Activated naive CD8-positive, alpha-beta T cell treated with anti-CD3 and anti-CD28 coated beads, Interleukin-2, amount 10 ng/mL, durations not matched to agents 7 days and 5 days (primary cell): ENCODE measurements around the gene CASK. TPM values are rescaled to one million over a fixed set of nuclear protein-coding genes. Genes with fewer than 3 reads are reported as not detected.

Source experiments
- ATAC-seq: fragments of 150-1000 bp; cut with Tn5 transposase; one replicate; pipeline ENCODE4 v1.10.0; 2021; ENCODE audit warnings: low read depth, moderate library complexity
- POLR2A ChIA-PET: fragments of 350-600 bp; sonication (Branson Sonifier 250); formaldehyde crosslinking; loops from one replicate; lab custom pipeline; 2021; ENCODE audit warnings: antibody characterized with exemption; lab: Charles Lee
- DNase-seq: peaks from one replicate; pipeline ENCODE4 v3.0.0; 2021
- H3K27ac Mint-ChIP-seq: one replicate; pipeline ENCODE4 v1.8.0; 2022; ENCODE audit warnings: mild to moderate bottlenecking, mixed read lengths
- H3K27me3 Mint-ChIP-seq: one replicate; pipeline ENCODE4 v1.8.0; 2022; ENCODE audit warnings: mild to moderate bottlenecking, moderate library complexity, mixed read lengths
- H3K36me3 Mint-ChIP-seq: one replicate; pipeline ENCODE4 v1.8.0; 2021; ENCODE audit warnings: mild to moderate bottlenecking, mixed read lengths
- H3K4me1 Mint-ChIP-seq: one replicate; pipeline ENCODE4 v1.8.0; 2021; ENCODE audit warnings: mixed read lengths
- H3K4me3 Mint-ChIP-seq: one replicate; pipeline ENCODE4 v1.8.0; 2022; ENCODE audit warnings: mild to moderate bottlenecking, moderate library complexity, mixed read lengths
- H3K9me3 Mint-ChIP-seq: one replicate; pipeline ENCODE4 v1.8.0; 2021; ENCODE audit warnings: mixed read lengths
- total RNA-seq, 2 experiments: library from RNA; stranded (reverse); gene quantifications; one replicate each; pipeline ENCODE4 v1.2.3, GENCODE V29; 2021

CASK gene
- total RNA-seq, 2 experiments from 2014 or later = 52.1 to 53.8 TPM

DNA sequence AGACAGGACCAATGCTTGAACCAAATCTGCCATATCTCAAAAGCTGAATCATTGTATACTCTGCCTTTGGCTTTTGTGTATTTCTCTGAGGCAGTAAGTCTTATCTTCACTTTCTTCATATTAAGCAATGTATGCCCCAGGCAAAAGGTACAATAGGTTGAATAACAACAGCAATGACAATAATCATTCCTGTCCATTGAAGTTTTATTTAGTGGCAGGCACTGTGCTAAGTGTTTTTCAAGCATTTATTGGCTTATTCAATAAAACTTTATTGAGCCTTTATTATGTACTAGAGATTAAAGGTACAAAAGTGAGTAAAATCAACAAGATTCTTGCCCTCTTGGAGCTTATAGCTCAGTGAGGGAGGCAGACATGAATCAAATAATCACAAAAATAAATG, 8.2 kb upstream of the CASK start:
- Mint-ChIP-seq H3K4me1 (peaks cover 3% of the 10 kb centered on the region), H3K9me3 (no peaks in the 10 kb centered on the region), H3K36me3 (peaks cover 2% of the 10 kb centered on the region), H3K4me3 (no peak overlapping the region), H3K27me3 (no peaks in the 10 kb centered on the region), H3K27ac (no peak overlapping the region)
- POLR2A ChIA-PET = no interaction called here
- no peak for DNase-seq
- ATAC-seq = no peak

DNA sequence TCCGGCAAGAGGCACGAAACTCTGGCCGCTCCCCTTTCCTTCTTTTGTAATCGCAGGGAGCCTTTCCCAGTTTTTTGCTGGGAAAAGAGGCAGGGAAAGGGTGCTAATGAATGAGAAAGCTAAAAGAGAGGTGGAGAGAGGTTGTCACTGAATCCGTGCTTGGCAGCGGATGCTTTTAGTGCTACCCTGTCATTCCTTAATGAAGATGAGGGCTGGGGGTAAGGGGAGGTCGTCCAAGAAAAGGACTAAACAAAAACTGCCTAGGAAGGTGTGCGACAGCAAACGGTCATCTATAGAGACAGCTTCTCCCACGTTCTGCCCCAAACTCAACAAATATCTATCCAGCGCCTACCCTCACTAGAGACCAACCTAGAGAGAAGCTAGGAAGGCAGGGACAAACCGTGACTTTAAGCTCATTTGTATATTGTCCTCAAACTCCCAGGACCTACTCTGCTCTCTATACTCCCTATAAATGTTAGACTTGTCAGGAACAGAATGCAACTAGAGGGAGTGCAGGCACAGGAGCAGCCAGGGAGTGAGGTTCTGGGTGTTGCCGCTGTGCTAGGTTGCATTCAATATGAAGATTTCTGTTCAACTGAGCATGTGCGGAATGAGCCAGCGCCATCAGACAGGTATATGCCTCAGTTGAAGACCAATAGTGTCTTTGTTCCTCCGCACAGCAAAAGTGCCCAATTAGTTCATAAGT, 777 bp upstream of the CASK start:
- Mint-ChIP-seq H3K4me1 (peaks cover 16% of the 10 kb centered on the region), H3K27ac (peak overlapping the region; percentile 88), H3K36me3 (no peaks in the 10 kb centered on the region), H3K9me3 (no peaks in the 10 kb centered on the region), H3K27me3 (no peaks in the 10 kb centered on the region), H3K4me3 (peak overlapping the region; percentile 84)
- DNase-seq (peak; percentile 32), ATAC-seq (peak; percentile 21)
- POLR2A ChIA-PET = interaction anchor here (1.3 kb wide), 1 partner anchor 187 kb away, joined by 3 read pairs; no protein-coding TSS in a partner anchor

DNA sequence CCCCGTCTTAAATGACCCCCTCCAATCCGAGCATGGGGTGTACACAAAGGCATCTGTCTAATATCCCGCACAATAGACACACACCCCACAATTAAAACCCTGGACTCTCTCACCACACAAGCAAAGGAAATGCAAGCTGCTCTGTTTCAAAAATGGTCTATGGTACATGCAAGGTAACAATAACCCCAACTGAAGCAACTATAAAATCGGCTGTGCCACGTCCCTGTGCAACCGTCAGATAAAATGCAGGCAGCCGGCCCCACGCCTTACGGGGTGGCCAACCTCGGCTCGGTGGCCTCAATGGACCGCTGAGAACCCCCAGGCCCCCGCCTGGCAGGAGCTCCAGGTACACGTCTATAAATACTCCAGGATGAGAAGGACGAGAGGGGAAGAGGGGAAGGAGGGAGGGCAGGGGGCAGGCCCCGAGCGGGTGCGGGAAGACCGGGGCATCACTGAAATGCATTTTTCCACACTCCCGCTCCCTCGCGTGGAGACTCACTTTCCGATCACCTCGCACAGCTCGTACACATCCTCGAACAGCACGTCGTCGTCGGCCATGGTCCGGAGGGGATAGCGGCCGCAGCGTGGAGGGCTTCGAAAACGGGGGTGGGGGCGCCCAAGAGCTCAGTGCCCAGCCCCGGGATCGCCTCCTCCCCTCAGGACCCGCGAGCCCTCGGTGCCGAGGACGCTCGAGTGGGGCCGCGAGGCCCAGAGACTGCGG, 763 bp downstream of the CASK start:
- Mint-ChIP-seq H3K4me1 (peaks cover 24% of the 10 kb centered on the region), H3K36me3 (no peaks in the 10 kb centered on the region), H3K9me3 (no peaks in the 10 kb centered on the region), H3K27me3 (no peaks in the 10 kb centered on the region), H3K4me3 (peak overlapping the region; percentile 86), H3K27ac (peak overlapping the region; percentile 88)
- ATAC-seq (peak; percentile 14), DNase-seq (no peak)
- POLR2A ChIA-PET = interaction anchor here (1.0 to 1.5 kb wide), 3 partner anchors 13 to 125 kb away, joined by 3 to 9 read pairs (median 3); no protein-coding TSS in a partner anchor

DNA sequence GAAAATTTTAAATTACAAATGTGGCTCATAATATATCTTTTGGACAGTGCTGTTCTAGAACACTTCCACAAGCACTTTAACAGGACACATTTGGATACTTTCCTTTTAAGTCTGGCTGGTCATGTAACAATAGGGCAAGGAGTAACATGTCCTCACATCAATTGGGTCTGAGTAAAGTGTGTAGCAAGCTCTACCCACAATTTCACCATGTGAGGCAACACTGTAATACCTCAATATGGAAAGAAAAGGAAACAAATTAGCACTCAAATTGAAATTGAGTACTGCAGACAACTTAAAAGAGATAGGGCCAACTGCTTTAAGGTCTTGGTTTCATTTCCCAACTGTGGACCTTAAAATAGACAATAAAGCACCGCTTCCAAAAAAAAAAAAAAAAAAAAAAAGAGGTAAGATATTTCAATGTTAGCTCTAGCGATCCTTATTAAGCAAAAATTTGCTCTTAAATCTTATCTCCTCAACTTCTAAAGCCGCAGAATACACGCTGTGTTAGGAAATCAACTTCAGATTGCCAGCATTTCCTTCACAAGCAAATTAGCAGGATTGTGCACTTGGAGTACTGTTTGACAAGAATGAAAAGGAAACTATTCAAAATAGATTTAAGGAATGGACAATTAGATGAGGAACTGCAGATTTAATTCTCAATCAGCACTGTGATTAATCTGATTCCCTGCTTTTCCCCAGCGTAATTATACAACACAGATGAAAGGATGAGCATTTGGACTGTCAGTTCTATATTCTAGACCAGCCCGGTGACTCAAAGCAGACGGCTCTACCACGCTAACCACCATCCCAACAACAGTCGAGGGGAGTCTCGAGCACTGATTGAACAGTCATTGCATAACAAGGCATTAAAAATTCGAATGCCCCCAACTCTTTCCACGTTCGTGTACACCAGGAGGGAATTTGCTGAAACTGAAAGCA, 1.6 kb downstream of the CASK start:
- POLR2A ChIA-PET = interaction anchor here (0.7 to 1.5 kb wide), 3 partner anchors 12 to 124 kb away, joined by 3 to 9 read pairs (median 5); no protein-coding TSS in a partner anchor
- H3K27ac Mint-ChIP-seq = peak overlapping the region; percentile 88

DNA sequence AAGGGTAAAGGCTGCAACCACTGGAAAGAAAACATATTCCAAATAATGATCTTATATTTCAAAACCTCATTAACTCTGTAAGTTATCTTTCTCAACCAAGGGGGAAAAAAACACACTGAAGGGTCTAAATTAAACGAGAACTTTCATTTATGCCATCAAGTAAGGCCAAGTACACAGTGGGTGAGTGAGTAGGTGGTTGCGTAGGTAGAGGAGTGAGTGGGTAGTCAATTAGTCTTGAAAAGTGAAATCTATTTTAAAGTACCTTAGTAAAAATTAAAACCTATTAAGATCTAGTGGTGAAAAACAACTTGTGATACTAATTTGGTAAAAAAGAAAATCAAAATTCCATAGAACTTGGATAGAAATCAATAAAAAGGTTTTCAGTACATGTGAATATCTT, 3.5 kb downstream of the CASK start:
- Mint-ChIP-seq H3K9me3 (no peaks in the 10 kb centered on the region), H3K27ac (no peak overlapping the region), H3K4me3 (peak overlapping the region; percentile 20), H3K4me1 (peaks cover 33% of the 10 kb centered on the region), H3K27me3 (no peaks in the 10 kb centered on the region), H3K36me3 (peaks cover 4% of the 10 kb centered on the region)
- DNase-seq (no peak), ATAC-seq (no peak)
- POLR2A ChIA-PET = interaction anchor here (0.6 kb wide), 1 partner anchor 57 kb away, joined by 6 read pairs; no protein-coding TSS in a partner anchor

More for the DNA sequence above, 1.6 kb downstream of the CASK start:
- Mint-ChIP-seq H3K9me3 (no peaks in the 10 kb centered on the region), H3K36me3 (no peaks in the 10 kb centered on the region), H3K4me3 (peak overlapping the region; percentile 86), H3K4me1 (peaks cover 28% of the 10 kb centered on the region), H3K27me3 (no peaks in the 10 kb centered on the region)
- DNase-seq (peak; percentile 28), ATAC-seq (peak; percentile 20)

DNA sequence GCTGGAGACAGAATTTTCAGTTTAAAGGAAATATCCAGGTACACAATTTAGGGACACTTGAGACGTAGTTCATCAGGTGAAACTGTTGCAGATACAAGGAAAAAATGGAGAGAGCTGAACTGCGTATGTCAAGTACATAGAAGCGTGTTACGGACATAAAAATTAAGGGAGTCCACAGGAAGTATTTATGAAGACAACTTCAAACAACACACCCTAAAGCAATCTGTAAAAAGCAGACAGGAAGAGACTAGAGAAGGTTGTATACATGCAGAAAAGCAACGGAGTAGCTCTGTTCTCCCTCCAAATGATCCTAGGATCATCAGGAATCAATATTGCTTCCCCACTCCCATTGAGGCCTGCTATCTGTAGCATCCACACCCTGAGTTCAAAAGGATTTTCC, 5.8 kb downstream of the CASK start:
- Mint-ChIP-seq H3K27ac (peak overlapping the region; percentile 58), H3K4me3 (peak overlapping the region; percentile 73), H3K4me1 (peaks cover 36% of the 10 kb centered on the region), H3K36me3 (peaks cover 4% of the 10 kb centered on the region), H3K9me3 (no peaks in the 10 kb centered on the region), H3K27me3 (no peaks in the 10 kb centered on the region)
- no peak for DNase-seq
- POLR2A ChIA-PET = no interaction called here
- ATAC-seq = peak; percentile 35

DNA sequence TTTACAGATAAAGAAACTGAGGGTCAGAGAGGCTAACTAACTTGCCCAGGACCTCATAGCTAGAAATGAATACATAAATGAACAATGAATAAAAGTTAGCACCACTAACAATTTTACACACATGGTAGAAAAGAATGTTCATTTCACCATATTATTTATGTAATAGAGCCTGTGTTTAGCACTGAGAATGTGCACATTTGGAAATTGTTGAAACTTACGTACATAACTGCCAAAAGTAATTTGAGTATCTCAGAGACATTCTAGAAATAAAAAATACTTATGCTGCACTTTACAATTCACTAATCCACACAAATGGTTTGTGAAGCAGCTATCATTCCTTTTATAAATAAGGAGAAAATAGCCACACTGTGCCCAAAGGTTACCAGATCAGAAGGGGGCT, 9.9 kb downstream of the CASK start:
- POLR2A ChIA-PET = no interaction called here
- Mint-ChIP-seq H3K9me3 (no peaks in the 10 kb centered on the region), H3K4me1 (peaks cover 26% of the 10 kb centered on the region), H3K4me3 (no peak overlapping the region), H3K27me3 (no peaks in the 10 kb centered on the region), H3K27ac (no peak overlapping the region), H3K36me3 (peaks cover 8% of the 10 kb centered on the region)
- no peak for DNase-seq
- ATAC-seq = no peak

DNA sequence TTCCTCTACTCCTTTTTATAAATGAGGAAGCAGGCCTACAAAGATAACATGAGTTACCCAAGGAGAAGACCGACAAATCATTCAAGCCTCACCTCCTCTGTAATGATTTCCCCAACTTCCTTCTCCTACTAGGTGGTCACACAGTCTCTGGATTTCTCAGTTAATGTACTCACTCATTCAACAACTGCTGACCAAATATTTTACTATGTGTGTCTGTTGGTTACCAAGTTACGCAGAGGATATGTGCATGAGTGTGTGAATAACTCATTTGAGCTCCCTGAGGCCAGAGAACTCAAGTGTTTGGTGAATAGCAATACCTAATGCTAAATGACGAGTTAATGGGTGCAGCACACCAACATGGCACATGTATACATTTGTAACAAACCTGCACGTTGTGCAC, 10.4 kb downstream of the CASK start:
- Mint-ChIP-seq H3K27ac (no peak overlapping the region), H3K36me3 (peaks cover 8% of the 10 kb centered on the region), H3K9me3 (no peaks in the 10 kb centered on the region), H3K4me1 (peaks cover 27% of the 10 kb centered on the region), H3K27me3 (no peaks in the 10 kb centered on the region), H3K4me3 (no peak overlapping the region)
- ATAC-seq (no peak), DNase-seq (no peak)
- POLR2A ChIA-PET = no interaction called here

DNA sequence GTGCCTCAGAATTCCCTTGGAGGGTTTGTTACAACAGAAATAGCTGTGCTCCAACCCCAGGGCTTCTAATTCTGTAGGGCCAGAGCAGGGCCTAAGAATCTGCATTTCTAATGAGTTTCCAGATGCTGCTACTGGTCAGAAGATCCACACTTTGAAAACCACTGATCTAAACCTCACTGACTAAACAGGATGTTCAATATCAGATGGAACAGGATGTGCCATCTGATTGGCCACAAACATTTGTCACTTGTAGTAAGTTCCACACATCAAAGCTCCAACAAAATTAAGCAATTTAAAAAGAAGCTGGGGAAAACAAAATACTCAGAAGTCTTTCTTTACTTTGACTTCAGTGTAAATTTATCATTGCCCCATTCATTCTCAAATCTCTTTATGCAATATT, 14.3 kb downstream of the CASK start:
- POLR2A ChIA-PET = interaction anchor here (0.7 to 1.6 kb wide), 4 partner anchors 10 to 234 kb away, joined by 3 to 9 read pairs (median 4); partner anchors contain the start of gene CASK
- Mint-ChIP-seq H3K27me3 (no peaks in the 10 kb centered on the region), H3K9me3 (peaks cover 2% of the 10 kb centered on the region), H3K4me3 (peak overlapping the region; percentile 40), H3K36me3 (peaks cover 29% of the 10 kb centered on the region), H3K4me1 (peaks cover 19% of the 10 kb centered on the region), H3K27ac (peak overlapping the region; percentile 81)
- peak; percentile 83 for ATAC-seq
- no peak for DNase-seq

DNA sequence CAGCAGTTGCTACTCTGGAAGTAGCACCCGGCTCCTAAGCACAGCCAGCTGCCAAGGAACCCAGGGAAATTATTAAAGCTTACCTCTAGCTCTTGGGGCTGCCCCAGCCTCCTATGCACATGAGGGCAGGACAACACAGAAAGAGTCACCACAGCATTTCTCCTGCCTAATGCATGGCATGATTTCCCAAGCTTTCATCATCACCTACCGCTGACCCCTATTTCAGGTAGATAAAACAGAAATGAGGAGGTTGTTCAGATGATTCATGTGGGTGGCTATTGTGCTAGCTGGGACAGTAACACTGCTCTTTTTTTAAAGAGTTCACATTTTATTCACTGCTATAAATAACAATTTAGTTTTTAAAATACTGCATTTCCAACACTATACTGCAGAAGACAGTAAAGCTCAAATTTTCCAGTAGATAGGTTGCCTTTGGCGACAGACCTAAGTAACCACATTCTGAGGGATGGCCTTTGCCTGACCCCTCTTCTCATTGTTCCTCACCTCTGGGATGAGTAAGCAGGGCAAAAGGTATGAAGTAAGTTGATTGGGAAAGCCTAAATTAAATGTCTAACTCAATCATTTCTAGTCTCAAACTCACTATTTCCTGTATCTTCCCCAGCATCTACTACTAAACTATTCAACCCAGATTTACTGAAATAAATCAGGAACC, 16.7 kb downstream of the CASK start:
- peak overlapping the region; percentile 73 for H3K27ac Mint-ChIP-seq
- DNase-seq = no peak
- peaks cover 10% of the 10 kb centered on the region for H3K9me3 Mint-ChIP-seq
- ATAC-seq = no peak
- H3K27me3 Mint-ChIP-seq = no peaks in the 10 kb centered on the region
- peaks cover 47% of the 10 kb centered on the region for H3K36me3 Mint-ChIP-seq
- peak overlapping the region; percentile 28 for H3K4me3 Mint-ChIP-seq
- H3K4me1 Mint-ChIP-seq = peaks cover 23% of the 10 kb centered on the region
- POLR2A ChIA-PET = interaction anchor here (0.6 kb wide), 1 partner anchor 211 kb away, joined by 4 read pairs; no protein-coding TSS in a partner anchor

DNA sequence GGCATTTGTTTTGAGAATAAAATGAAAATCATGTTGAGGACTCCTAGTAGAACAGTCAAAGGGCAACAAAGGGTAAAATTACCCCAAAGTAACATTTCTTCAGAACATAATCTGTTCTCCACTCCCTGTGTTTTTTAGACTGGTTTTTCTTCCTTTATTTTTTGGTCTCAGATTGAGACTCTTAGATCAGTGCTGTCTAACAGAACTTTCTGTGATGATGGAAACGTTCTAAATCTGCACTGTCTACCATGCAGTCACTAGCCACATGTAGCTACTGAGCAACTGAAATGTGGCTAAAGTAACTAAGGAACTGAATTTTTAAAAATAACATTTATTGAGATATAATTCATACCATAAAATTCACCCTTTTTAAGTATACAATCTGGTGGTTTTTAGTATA, 19.8 kb downstream of the CASK start:
- no peak overlapping the region for H3K4me3 Mint-ChIP-seq
- peaks cover 52% of the 10 kb centered on the region for H3K36me3 Mint-ChIP-seq
- ATAC-seq = no peak
- peaks cover 12% of the 10 kb centered on the region for H3K9me3 Mint-ChIP-seq
- no peaks in the 10 kb centered on the region for H3K27me3 Mint-ChIP-seq
- POLR2A ChIA-PET = no interaction called here
- H3K4me1 Mint-ChIP-seq = peaks cover 15% of the 10 kb centered on the region
- no peak for DNase-seq
- no peak overlapping the region for H3K27ac Mint-ChIP-seq

DNA sequence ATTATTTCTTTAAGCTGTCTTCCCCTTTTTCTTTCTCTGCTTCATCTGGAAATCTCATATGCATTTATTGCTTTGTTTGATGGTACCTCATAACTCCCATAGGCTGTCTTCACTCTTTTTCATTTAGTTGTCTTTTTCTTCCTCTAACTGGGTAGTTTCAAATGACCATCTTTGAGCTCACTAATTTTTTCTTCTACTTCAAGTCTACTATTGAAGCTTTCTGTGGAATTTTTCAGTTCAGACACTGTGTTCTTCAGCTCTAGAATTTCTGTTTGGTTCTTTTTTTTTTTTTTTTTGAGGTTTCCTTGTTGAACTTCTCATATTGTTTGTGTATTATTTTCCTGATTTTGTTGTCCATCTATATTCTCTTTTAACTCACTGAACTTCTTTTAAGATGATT, 23.0 kb downstream of the CASK start:
- H3K4me3 Mint-ChIP-seq = no peak overlapping the region
- H3K4me1 Mint-ChIP-seq = peaks cover 6% of the 10 kb centered on the region
- no peak overlapping the region for H3K27ac Mint-ChIP-seq
- peaks cover 47% of the 10 kb centered on the region for H3K36me3 Mint-ChIP-seq
- no peak for DNase-seq
- H3K9me3 Mint-ChIP-seq = peaks cover 16% of the 10 kb centered on the region
- POLR2A ChIA-PET = interaction anchor here (0.7 kb wide), 1 partner anchor 172 kb away, joined by 5 read pairs; no protein-coding TSS in a partner anchor
- no peak for ATAC-seq
- H3K27me3 Mint-ChIP-seq = no peaks in the 10 kb centered on the region
